Hepatocyte (in vitro differentiated cells): ENCODE data around the gene SFXN1. TPM values are rescaled to one million over a fixed set of nuclear protein-coding genes. Genes with fewer than 3 reads are reported as not detected.

ENCODE experiments used
- DNase-seq: peaks from one replicate; pipeline ENCODE4 v3.0.0-alpha.2; 2016; ENCODE audit warnings: low spot score
- H2AFZ ChIP-seq: fragments of 200-600 bp; sonication (generic); 2 replicates; pipeline ENCODE4 v1.6.0; 2016; ENCODE audit warnings: antibody characterized with exemption, mild to moderate bottlenecking
- H3K27ac ChIP-seq: fragments of 200-600 bp; sonication (generic); 2 replicates; pipeline ENCODE4 v1.5.1; 2016; ENCODE audit warnings: mild to moderate bottlenecking
- H3K27me3 ChIP-seq: fragments of 200-600 bp; sonication (generic); 2 replicates; pipeline ENCODE4 v1.6.1; 2016
- H3K36me3 ChIP-seq: fragments of 200-600 bp; sonication (generic); replicated peaks from 2 replicates; pipeline ENCODE4 v1.5.1; 2016; ENCODE audit warnings: low read depth; ENCODE audit not compliant: insufficient read depth
- H3K4me1 ChIP-seq: fragments of 200-600 bp; sonication (generic); 2 replicates; pipeline ENCODE4 v1.5.1; 2016; ENCODE audit warnings: mild to moderate bottlenecking, moderate library complexity; ENCODE audit not compliant: insufficient read depth
- H3K4me2 ChIP-seq: fragments of 200-600 bp; sonication (generic); 2 replicates; pipeline ENCODE4 v1.6.0; 2016
- H3K4me3 ChIP-seq: fragments of 200-600 bp; sonication (generic); 2 replicates; pipeline ENCODE4 v1.5.1; 2016; ENCODE audit warnings: mild to moderate bottlenecking
- H3K79me2 ChIP-seq: fragments of 200-600 bp; sonication (generic); 2 replicates; pipeline ENCODE4 v1.6.0; 2017; ENCODE audit warnings: mild to moderate bottlenecking
- H3K9me2 ChIP-seq: fragments of 200-600 bp; sonication (generic); replicated peaks from 2 replicates; pipeline ENCODE4 v1.6.0; 2017; ENCODE audit warnings: mild to moderate bottlenecking; ENCODE audit not compliant: insufficient read depth
- H3K9me3 ChIP-seq: fragments of 200-600 bp; sonication (generic); 2 replicates; pipeline ENCODE4 v1.5.1; 2016; ENCODE audit warnings: low read depth, mild to moderate bottlenecking
- H4K20me1 ChIP-seq: fragments of 200-600 bp; sonication (generic); 2 replicates; pipeline ENCODE4 v1.6.0; 2016; ENCODE audit warnings: mild to moderate bottlenecking; ENCODE audit not compliant: insufficient read depth, poor library complexity, severe bottlenecking
- EZH2 ChIP-seq: fragments of 200-600 bp; sonication (generic); IDR thresholded peaks from 2 replicates; pipeline ENCODE4 v1.6.1; 2016; ENCODE audit warnings: antibody characterized with exemption, mild to moderate bottlenecking, borderline replicate concordance
- EZH2phosphoT487 ChIP-seq: fragments of 200-600 bp; sonication (generic); IDR thresholded peaks from one replicate; pipeline ENCODE4 v1.6.1; 2018; ENCODE audit warnings: antibody characterized with exemption, mild to moderate bottlenecking, low read depth, moderate library complexity; ENCODE audit not compliant: unreplicated experiment, severe bottlenecking
- WGBS: methylation state at CpG from one replicate; pipeline ENCODE4 v1.1.6; 2016; ENCODE audit warnings: low lambda C conversion rate; ENCODE audit errors: missing lambda C conversion rate; 5-methylcytosine and 5-hydroxymethylcytosine counted together
- polyA plus RNA-seq: library from polyadenylated mRNA; unstranded; fragments of >200 nt; fragmentation: Nextera tagmentation; extraction: Ambion mirVana; gene quantifications from 2 replicates; pipeline ENCODE4 v1.2.1, GENCODE V29; 2016
- total RNA-seq: library from RNA; depleted of rRNA; stranded (reverse); fragments of >200 nt; gene quantifications from 2 replicates; pipeline ENCODE4 v1.2.3, GENCODE V29; 2014
- TF ChIP-seq, protein P1 (sequence below): fragments of 200-600 bp; sonication (generic); IDR thresholded peaks from 2 replicates; pipeline ENCODE4 v1.5.1; 2016; ENCODE audit warnings: antibody characterized with exemption, mild to moderate bottlenecking; ENCODE audit not compliant: poor library complexity

SFXN1 gene
- total and polyA plus RNA-seq, 2 experiments from 2014 or later = 57.0 to 110 TPM

DNA sequence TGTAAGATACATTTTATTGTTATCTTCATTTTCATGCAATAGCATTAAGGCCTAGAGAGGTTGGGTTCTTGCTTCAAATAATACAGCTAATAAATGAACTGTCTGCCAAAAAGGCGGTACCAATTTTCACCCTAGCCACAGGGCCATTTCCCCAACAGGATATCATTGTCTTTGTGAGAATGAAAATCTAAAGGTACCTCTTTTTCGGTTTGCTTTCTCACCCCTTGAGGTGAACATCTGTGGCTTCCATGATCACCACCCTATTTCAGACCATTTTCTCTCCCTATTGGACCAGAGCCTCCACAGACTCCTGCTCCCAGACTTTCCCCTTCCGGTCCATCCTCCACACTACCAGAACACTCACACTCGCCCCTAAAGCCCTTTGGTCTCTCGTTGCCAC, 60.2 kb downstream of the SFXN1 start:
- TF ChIP-seq, protein P1, sequence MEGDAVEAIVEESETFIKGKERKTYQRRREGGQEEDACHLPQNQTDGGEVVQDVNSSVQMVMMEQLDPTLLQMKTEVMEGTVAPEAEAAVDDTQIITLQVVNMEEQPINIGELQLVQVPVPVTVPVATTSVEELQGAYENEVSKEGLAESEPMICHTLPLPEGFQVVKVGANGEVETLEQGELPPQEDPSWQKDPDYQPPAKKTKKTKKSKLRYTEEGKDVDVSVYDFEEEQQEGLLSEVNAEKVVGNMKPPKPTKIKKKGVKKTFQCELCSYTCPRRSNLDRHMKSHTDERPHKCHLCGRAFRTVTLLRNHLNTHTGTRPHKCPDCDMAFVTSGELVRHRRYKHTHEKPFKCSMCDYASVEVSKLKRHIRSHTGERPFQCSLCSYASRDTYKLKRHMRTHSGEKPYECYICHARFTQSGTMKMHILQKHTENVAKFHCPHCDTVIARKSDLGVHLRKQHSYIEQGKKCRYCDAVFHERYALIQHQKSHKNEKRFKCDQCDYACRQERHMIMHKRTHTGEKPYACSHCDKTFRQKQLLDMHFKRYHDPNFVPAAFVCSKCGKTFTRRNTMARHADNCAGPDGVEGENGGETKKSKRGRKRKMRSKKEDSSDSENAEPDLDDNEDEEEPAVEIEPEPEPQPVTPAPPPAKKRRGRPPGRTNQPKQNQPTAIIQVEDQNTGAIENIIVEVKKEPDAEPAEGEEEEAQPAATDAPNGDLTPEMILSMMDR = no peak
- no peak for TF ChIP-seq EZH2phosphoT487
- Histone ChIP-seq H3K9me2 (no peaks in the 10 kb centered on the region), H3K4me2 (no peak overlapping the region), H3K79me2 (no peaks in the 10 kb centered on the region), H3K36me3 (no peaks in the 10 kb centered on the region), H4K20me1 (no peaks in the 10 kb centered on the region), H2AFZ (no peak overlapping the region), H3K27ac (no peak overlapping the region), H3K4me1 (no peaks in the 10 kb centered on the region), H3K9me3 (no peaks in the 10 kb centered on the region), H3K27me3 (no peaks in the 10 kb centered on the region), H3K4me3 (no peak overlapping the region)
- no peak for DNase-seq
- WGBS = 96% methylated on average over 5 of the region's 5 CpGs

DNA sequence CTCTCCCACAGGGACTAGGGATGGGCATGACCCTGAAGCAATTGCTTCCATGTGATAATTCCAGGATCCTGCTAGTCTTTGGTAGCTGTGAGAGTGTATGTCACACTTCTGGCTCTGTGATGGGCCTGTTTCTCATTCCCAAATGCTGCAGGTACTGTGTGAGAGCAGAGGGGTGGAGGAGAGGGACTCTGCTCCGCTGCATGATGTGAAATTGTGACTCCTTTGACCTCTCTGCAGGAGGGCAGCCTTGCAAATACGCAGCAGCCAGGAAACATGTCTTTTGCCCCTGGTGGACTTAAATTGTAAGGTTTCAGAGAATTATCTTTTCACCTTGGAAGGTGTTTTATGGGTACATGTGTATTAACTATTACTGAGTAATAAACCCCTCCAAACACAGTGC, 61.6 kb downstream of the SFXN1 start:
- TF ChIP-seq EZH2phosphoT487 = no peak
- TF ChIP-seq, protein P1 = no peak
- no peak for TF ChIP-seq EZH2
- H3K27ac ChIP-seq = no peak overlapping the region
- H3K36me3 ChIP-seq = no peaks in the 10 kb centered on the region
- no peak overlapping the region for H3K4me2 ChIP-seq
- no peak overlapping the region for H2AFZ ChIP-seq
- no peak for DNase-seq
- H3K9me2 ChIP-seq = no peaks in the 10 kb centered on the region
- H3K4me1 ChIP-seq = no peaks in the 10 kb centered on the region
- H3K79me2 ChIP-seq = no peaks in the 10 kb centered on the region
- H4K20me1 ChIP-seq = no peaks in the 10 kb centered on the region
- H3K4me3 ChIP-seq = no peak overlapping the region
- H3K27me3 ChIP-seq = no peaks in the 10 kb centered on the region
- no peaks in the 10 kb centered on the region for H3K9me3 ChIP-seq
- 73% methylated on average over 2 of the region's 2 CpGs for WGBS

DNA sequence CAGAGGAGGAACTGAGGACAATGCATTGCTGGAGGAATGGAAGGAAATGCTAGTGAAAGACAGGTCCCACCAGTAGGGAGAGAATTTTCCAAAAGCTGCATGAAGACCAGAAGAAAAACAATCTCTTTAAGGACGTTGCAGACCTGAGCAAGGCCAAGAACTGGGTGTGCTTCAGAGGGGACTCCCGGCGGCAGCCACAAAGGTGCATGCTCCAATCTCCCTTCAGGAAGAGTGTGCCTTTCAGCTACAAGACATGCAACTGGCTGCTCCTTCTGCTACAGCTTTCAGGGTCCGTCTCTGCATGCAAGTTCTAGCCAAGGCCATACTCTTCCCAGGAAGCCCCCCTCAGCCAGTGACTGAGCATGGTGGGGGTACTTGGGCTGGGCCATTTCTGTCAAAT, 62.9 kb downstream of the SFXN1 start:
- H3K9me2 ChIP-seq = no peaks in the 10 kb centered on the region
- H3K4me3 ChIP-seq = no peak overlapping the region
- H3K79me2 ChIP-seq = no peaks in the 10 kb centered on the region
- no peak overlapping the region for H3K27ac ChIP-seq
- DNase-seq = no peak
- TF ChIP-seq, protein P1 = no peak
- no peak for TF ChIP-seq EZH2phosphoT487
- no peak for TF ChIP-seq EZH2
- H3K27me3 ChIP-seq = no peaks in the 10 kb centered on the region
- H3K9me3 ChIP-seq = no peaks in the 10 kb centered on the region
- H3K36me3 ChIP-seq = no peaks in the 10 kb centered on the region
- no peaks in the 10 kb centered on the region for H3K4me1 ChIP-seq
- WGBS = 70% methylated on average over 4 of the region's 4 CpGs
- H4K20me1 ChIP-seq = no peaks in the 10 kb centered on the region
- H3K4me2 ChIP-seq = no peak overlapping the region
- no peak overlapping the region for H2AFZ ChIP-seq
